PC-3 (cell line): ENCODE measurements around the gene MPIG6B.

Experiments used
- CTCF ChIP-seq: fragments of 300-600 bp; sonication (generic); conservative IDR thresholded peaks from 2 replicates; pipeline ENCODE4 v1.5.1; 2017; ENCODE audit warnings: antibody characterized with exemption, low read depth, mild to moderate bottlenecking, low read length
- EZH2 ChIP-seq: fragments of 300-600 bp; sonication (generic); IDR thresholded peaks from one replicate; pipeline ENCODE4 v1.6.1; 2017; ENCODE audit warnings: antibody characterized with exemption, mild to moderate bottlenecking, low read length; ENCODE audit not compliant: unreplicated experiment

- no peak for TF ChIP-seq CTCF
- no peak for TF ChIP-seq EZH2
Measured at GRCh38 chr6:31705931-31706330, 17.2 kb upstream of the MPIG6B start.
